Spleen (tissue), 7 donors: ENCODE measurements around the gene SH3BP1.

Experiments used
- CTCF ChIP-seq, 11 experiments: fragments of 200-600 bp in 7 of 11; fragments of 450-650 bp in 4 of 11; sonication (generic) in 4 of 11; IDR thresholded peaks in 8 of 11; conservative IDR thresholded peaks in 3 of 11; 1 replicate in 7 of 11; 2 replicates in 4 of 11; pipeline versions ENCODE4 v1.4.0 to v1.8.0; 2016 to 2021; ENCODE audit warnings: antibody characterized with exemption in 11 of 11, inconsistent platforms in 4 of 11, mild to moderate bottlenecking in 1 of 11
- POLR2A ChIP-seq, 3 donors: fragments of 450-650 bp; IDR thresholded peaks; one replicate each; pipeline ENCODE4 v1.5.1; 2017; ENCODE audit warnings: antibody characterized with exemption in 3 of 3, mild to moderate bottlenecking in 1 of 3
- POLR2AphosphoS5 ChIP-seq, 3 donors: sonication (generic); formaldehyde crosslinking; IDR thresholded peaks; one replicate each; pipeline ENCODE4 v1.5.1; 2017; ENCODE audit warnings: antibody characterized with exemption in 3 of 3
- donor health status: DM: no; HTN: no; CAD: no; lungs with moderate emphysema.
- donor health status: DM: no; HTN: no; CAD: no.
- donor health status: DM: no; HTN: no; CAD: no.

GRCh38 chr22:37680191-37680851 is 40.9 kb downstream of the SH3BP1 start:
- no peak for TF ChIP-seq CTCF (IDR thresholded peaks at IDR 0.05 in 8 of 11, conservative IDR thresholded peaks at IDR 0.05 in 3 of 11)
- no peak for TF ChIP-seq POLR2AphosphoS5 (IDR thresholded peaks at IDR 0.05)
- no peak for TF ChIP-seq POLR2A (IDR thresholded peaks at IDR 0.05)
